A673 (cell line): ENCODE data around the gene DYNC2LI1. TPM values are rescaled to one million over a fixed set of nuclear protein-coding genes. Genes with fewer than 3 reads are reported as not detected.

ENCODE experiments used
- BruUV-seq: library from RNA; stranded (reverse); fragments of 400-500 nt; replicated peaks from 2 replicates; lab custom pipeline; 2021; lab: Mats Ljungman, UMichigan
- CTCF ChIA-PET: fragments of 300-600 bp; sonication (Branson Sonifier 250); formaldehyde crosslinking; loops from one replicate; lab custom pipeline; 2022; ENCODE audit warnings: antibody characterized with exemption; lab: Charles Lee
- POLR2A ChIA-PET: fragments of 300-600 bp; sonication (Branson Sonifier 250); formaldehyde crosslinking; loops from one replicate; lab custom pipeline; 2022; ENCODE audit warnings: antibody characterized with exemption; ENCODE audit not compliant: low non-redundant PET; lab: Charles Lee
- DNase-seq: peaks from one replicate; pipeline ENCODE4 v3.0.0-alpha.2; 2015; ENCODE audit warnings: low spot score
- H3K27ac ChIP-seq: fragments of 200-600 bp; sonication (generic); 2 replicates; pipeline ENCODE4 v1.5.1; 2016; ENCODE audit warnings: mixed run types, low read depth, mild to moderate bottlenecking, mixed read lengths, antibody characterized with exemption, low read length; ENCODE audit not compliant: poor library complexity, severe bottlenecking
- H3K27me3 ChIP-seq: fragments of 200-600 bp; sonication (generic); replicated peaks from 2 replicates; pipeline ENCODE4 v1.6.1; 2017; ENCODE audit warnings: mixed run types, low read depth, mild to moderate bottlenecking, mixed read lengths, antibody characterized with exemption, low read length; ENCODE audit not compliant: insufficient read depth, poor library complexity
- H3K36me3 ChIP-seq: fragments of 200-600 bp; sonication (generic); 2 replicates; pipeline ENCODE4 v1.6.1; 2016; ENCODE audit warnings: mixed run types, mild to moderate bottlenecking, mixed read lengths, antibody characterized with exemption, low read length; ENCODE audit not compliant: insufficient read depth, poor library complexity, severe bottlenecking
- H3K4me1 ChIP-seq: fragments of 200-600 bp; sonication (generic); 2 replicates; pipeline ENCODE4 v1.6.1; 2017; ENCODE audit warnings: mixed run types, mild to moderate bottlenecking, mixed read lengths, antibody characterized with exemption, low read length; ENCODE audit not compliant: insufficient read depth, poor library complexity, severe bottlenecking
- H3K4me3 ChIP-seq: fragments of 200-600 bp; sonication (generic); 2 replicates; pipeline ENCODE4 v1.5.1; 2016; ENCODE audit warnings: low read depth, mixed run types, mild to moderate bottlenecking, mixed read lengths, low read length; ENCODE audit not compliant: poor library complexity, severe bottlenecking
- H3K9me3 ChIP-seq: fragments of 200-600 bp; sonication (generic); 2 replicates; pipeline ENCODE4 v1.6.1; 2016; ENCODE audit warnings: mixed run types, low read depth, mild to moderate bottlenecking, mixed read lengths, antibody characterized with exemption, low read length; ENCODE audit not compliant: poor library complexity, severe bottlenecking
- CTCF ChIP-seq: fragments of 300-800, 200-600 bp; sonication (generic); conservative IDR thresholded peaks from 2 replicates; pipeline ENCODE4 v1.5.1; 2017; ENCODE audit warnings: low read depth, mild to moderate bottlenecking, antibody characterized with exemption, low read length, moderate library complexity, mixed read lengths
- EZH2 ChIP-seq: fragments of 200-600 bp; sonication (generic); IDR thresholded peaks from 2 replicates; pipeline ENCODE4 v1.6.1; 2017; ENCODE audit warnings: borderline replicate concordance, low read depth, mild to moderate bottlenecking, mixed read lengths, antibody characterized with exemption, low read length; ENCODE audit not compliant: poor library complexity, severe bottlenecking
- intact Hi-C: fragments of 100-400 bp; cut with micrococcal nuclease; formaldehyde crosslinking; loops from one replicate; pipeline ENCODE4 v1.10.0; 2022; ENCODE audit not compliant: unreplicated experiment
- total RNA-seq: library from RNA; stranded (reverse); gene quantifications from 2 replicates; pipeline ENCODE4 v1.2.3, GENCODE V29; 2021

The DYNC2LI1 gene
- total RNA-seq, 1 experiment from 2014 or later, result 14.8 TPM

- Histone ChIP-seq H3K27ac (no peak overlapping the region), H3K4me1 (no peaks in the 10 kb centered on the region), H3K36me3 (no peaks in the 10 kb centered on the region), H3K9me3 (no peaks in the 10 kb centered on the region), H3K4me3 (no peak overlapping the region), H3K27me3 (peaks cover 22% of the 10 kb centered on the region)
- intact Hi-C loops, result no loop called here
- BruUV-seq, result no TSS peak
- ChIA-PET CTCF (no interaction called here), POLR2A (no interaction called here)
- DNase-seq, result no peak
- TF ChIP-seq EZH2, result no peak
- no peak for TF ChIP-seq CTCF
Observed at GRCh38 chr2:43826305-43827250, 52.7 kb downstream of the DYNC2LI1 start.

- TF ChIP-seq EZH2, result no peak
- no peak for TF ChIP-seq CTCF
- intact Hi-C loops, result no loop called here
- Histone ChIP-seq H3K36me3 (no peaks in the 10 kb centered on the region), H3K4me1 (no peaks in the 10 kb centered on the region), H3K27ac (no peak overlapping the region), H3K4me3 (peak overlapping the region; percentile 15), H3K27me3 (peaks cover 22% of the 10 kb centered on the region), H3K9me3 (no peaks in the 10 kb centered on the region)
- CTCF ChIA-PET, result no interaction called here
- no peak for DNase-seq
- POLR2A ChIA-PET, result no interaction called here
- BruUV-seq, result no TSS peak
Observed at GRCh38 chr2:43831543-43832294, 57.9 kb downstream of the DYNC2LI1 start.

GRCh38 chr2:43832457-43832856 is 58.6 kb downstream of the DYNC2LI1 start:
- POLR2A ChIA-PET, result no interaction called here
- H3K27ac ChIP-seq, result no peak overlapping the region
- no peaks in the 10 kb centered on the region for H3K36me3 ChIP-seq
- BruUV-seq, result no TSS peak
- peaks cover 22% of the 10 kb centered on the region for H3K27me3 ChIP-seq
- no peaks in the 10 kb centered on the region for H3K9me3 ChIP-seq
- no peak for DNase-seq
- TF ChIP-seq CTCF (no peak), EZH2 (no peak)
- intact Hi-C loops, result no loop called here
- CTCF ChIA-PET, result no interaction called here
- H3K4me3 ChIP-seq, result no peak overlapping the region
- no peaks in the 10 kb centered on the region for H3K4me1 ChIP-seq
